Activated T-helper 17 cell treated with anti-CD3 and anti-CD28 coated beads, Interleukin-2, amount 50 U/mL, for 72 hours (primary cell): ENCODE results near the gene C19orf38. TPM values are rescaled to one million over a fixed set of nuclear protein-coding genes. Genes with fewer than 3 reads are reported as not detected.

Experiments
- ATAC-seq: fragments of 150-1000 bp; cut with Tn5 transposase; replicated peaks from 2 replicates; pipeline ENCODE4 v1.10.0; 2021; ENCODE audit warnings: mild to moderate bottlenecking, moderate library complexity
- H3K27ac Mint-ChIP-seq: one replicate; pipeline ENCODE4 v1.8.0; 2022; ENCODE audit warnings: mixed read lengths
- H3K27me3 Mint-ChIP-seq: one replicate; pipeline ENCODE4 v1.8.0; 2022; ENCODE audit warnings: mixed read lengths
- H3K36me3 Mint-ChIP-seq: one replicate; pipeline ENCODE4 v1.8.0; 2022; ENCODE audit warnings: low read depth, mild to moderate bottlenecking, mixed read lengths
- H3K4me1 Mint-ChIP-seq: one replicate; pipeline ENCODE4 v1.8.0; 2022; ENCODE audit warnings: mixed read lengths
- H3K4me3 Mint-ChIP-seq: one replicate; pipeline ENCODE4 v1.8.0; 2022; ENCODE audit warnings: mild to moderate bottlenecking, mixed read lengths
- H3K9me3 Mint-ChIP-seq: one replicate; pipeline ENCODE4 v1.8.0; 2022; ENCODE audit warnings: mixed read lengths
- total RNA-seq, 2 donors: library from RNA; stranded (reverse); gene quantifications; one replicate each; pipeline ENCODE4 v1.2.3, GENCODE V29; 2022

Gene C19orf38
- total RNA-seq, 2 donors from 2014 or later = 0.48 to 1.7 TPM

DNA sequence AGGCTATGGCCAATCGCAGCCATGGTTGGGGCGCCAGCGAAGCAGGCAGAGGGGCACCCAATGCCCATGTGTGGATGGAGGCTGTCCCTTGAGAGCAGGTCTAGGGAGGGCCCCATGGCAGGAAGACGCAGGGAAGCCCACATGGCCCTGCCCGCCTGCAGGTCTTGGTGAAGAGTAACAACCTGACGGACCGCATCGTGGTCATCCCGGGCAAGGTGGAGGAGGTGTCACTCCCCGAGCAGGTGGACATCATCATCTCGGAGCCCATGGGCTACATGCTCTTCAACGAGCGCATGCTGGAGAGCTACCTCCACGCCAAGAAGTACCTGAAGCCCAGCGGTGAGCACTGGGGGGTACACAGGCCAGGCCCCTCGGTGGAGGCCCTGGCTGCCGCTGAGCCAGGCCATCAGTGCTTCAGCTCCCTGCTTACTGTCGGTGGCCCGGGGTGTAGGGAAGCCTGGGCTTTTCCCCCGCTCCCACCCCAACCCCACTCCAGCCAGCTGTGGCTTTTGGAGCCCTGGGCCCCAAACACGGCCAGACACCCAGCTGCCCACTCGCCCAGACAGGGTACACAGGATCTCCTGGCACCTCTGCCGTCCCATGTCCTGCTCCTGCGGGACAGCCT is 65.6 kb downstream of the C19orf38 start:
- Mint-ChIP-seq H3K36me3 (peaks cover 49% of the 10 kb centered on the region), H3K27me3 (no peaks in the 10 kb centered on the region), H3K4me1 (no peaks in the 10 kb centered on the region), H3K4me3 (no peak overlapping the region), H3K9me3 (no peaks in the 10 kb centered on the region), H3K27ac (no peak overlapping the region)
- ATAC-seq = no peak

DNA sequence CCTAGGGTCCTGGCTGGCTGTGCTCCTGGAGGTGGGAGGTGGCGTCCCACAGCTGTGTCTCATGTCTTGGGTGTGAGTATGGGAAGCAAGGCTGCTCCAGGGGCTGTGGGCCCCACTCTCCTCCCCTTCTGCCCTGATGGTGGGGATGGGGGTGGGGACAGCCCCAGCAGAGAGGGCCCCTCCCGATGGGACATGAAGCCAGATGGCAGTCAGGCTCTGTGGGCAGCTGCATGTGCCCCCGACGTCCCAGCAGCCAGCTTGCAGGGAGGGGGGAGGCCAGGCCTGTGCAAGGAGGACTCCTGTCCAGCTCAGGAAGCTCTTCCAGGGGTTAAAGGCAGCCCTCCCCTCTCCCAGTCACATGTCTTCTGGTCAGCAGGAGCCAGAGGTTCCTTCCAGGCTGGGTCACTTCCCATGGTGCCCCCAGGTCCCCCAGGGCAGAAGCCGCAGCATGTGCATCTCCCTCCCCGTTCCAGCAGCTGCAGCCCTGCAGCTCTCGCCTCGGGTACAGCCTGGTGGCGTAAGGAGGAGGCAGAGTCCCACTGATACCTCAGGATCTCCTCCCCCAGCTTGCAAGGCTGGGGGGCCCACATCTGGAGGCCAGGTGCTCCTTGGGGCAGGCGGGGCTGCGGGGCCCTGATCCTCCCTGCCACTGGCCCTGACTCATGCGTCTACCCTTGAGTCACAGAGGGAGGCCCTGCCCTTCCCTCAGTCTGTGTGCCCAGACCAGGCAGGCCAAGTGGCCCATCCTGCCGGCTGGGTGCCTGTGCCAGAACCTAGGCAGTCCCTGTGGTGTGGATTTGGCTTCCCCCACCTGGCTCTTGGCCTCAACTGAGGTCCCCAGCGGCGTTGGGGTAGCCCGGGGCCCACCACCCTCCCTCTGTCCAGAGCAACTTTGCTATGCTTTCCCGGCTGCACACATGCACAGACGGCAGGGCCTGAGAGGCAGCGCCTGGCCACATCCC is 67.2 kb downstream of the C19orf38 start:
- Mint-ChIP-seq H3K27ac (no peak overlapping the region), H3K9me3 (no peaks in the 10 kb centered on the region), H3K4me3 (no peak overlapping the region), H3K36me3 (peaks cover 49% of the 10 kb centered on the region), H3K27me3 (no peaks in the 10 kb centered on the region), H3K4me1 (no peaks in the 10 kb centered on the region)
- no peak for ATAC-seq

DNA sequence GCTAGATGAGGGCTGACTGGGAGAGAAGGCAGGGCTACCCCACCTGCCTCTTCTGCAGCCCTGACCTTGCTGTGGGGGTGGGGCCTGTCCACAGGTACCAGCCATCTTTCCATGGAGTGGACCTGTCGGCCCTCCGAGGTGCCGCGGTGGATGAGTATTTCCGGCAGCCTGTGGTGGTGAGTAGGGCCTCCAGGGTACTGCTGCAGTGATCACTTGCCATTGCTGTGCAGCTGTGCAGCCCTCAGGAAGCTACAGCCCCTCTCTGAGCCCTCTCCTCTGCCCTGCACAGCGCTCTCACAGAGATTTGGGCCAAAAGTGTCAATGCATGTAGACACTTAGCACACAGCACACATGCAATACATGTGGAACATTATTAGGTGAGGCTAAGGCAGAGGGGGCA is 68.4 kb downstream of the C19orf38 start:
- no peaks in the 10 kb centered on the region for H3K9me3 Mint-ChIP-seq
- no peak overlapping the region for H3K27ac Mint-ChIP-seq
- ATAC-seq = no peak
- H3K4me1 Mint-ChIP-seq = no peaks in the 10 kb centered on the region
- H3K36me3 Mint-ChIP-seq = peaks cover 47% of the 10 kb centered on the region
- no peak overlapping the region for H3K4me3 Mint-ChIP-seq
- no peaks in the 10 kb centered on the region for H3K27me3 Mint-ChIP-seq

DNA sequence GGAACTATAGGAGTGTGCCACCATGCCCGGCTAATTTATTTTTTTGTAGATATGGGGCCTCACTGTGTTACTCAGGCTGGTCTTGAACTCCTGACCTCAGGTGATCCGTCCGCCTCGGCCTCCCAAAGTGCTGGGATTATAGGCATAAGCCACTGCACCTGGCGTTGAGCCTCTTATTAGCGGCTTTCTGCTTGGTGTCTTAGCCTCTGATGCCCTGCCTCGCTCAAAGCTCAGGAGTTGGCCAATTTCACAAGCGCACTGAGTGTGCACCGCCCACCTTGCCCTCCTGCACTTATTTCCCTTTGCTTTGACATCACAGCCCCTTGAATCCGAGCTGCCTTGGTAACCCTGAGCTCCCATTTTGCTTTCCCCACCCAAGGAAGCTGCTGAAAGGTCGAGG is 70.1 kb downstream of the C19orf38 start:
- Mint-ChIP-seq H3K4me1 (no peaks in the 10 kb centered on the region), H3K4me3 (no peak overlapping the region), H3K36me3 (peaks cover 43% of the 10 kb centered on the region), H3K27ac (no peak overlapping the region), H3K9me3 (no peaks in the 10 kb centered on the region), H3K27me3 (no peaks in the 10 kb centered on the region)
- no peak for ATAC-seq

Other genes with a start within 250 kb of the C19orf38 start
- gene SLC44A2, start 222.9 kb upstream of the C19orf38 start, total RNA-seq = 10 to 100 TPM; 64.8 to 84.9 TPM
- gene ILF3, start 194.1 kb upstream of the C19orf38 start, total RNA-seq = 100 to 1,000 TPM; 286 to 439 TPM
- 10 to 100 TPM; 36.9 to 61.3 TPM for gene QTRT1, start 147.0 kb upstream of the C19orf38 start, total RNA-seq
- 100 to 1,000 TPM; 185 to 209 TPM for gene DNM2, start 130.3 kb upstream of the C19orf38 start, total RNA-seq
- 10 to 100 TPM; 17.6 to 20.2 TPM for gene TMED1, start 12.2 kb upstream of the C19orf38 start, total RNA-seq
- gene CARM1, start 23.1 kb downstream of the C19orf38 start, total RNA-seq = 10 to 100 TPM; 32.7 to 62.1 TPM
- 10 to 100 TPM; 28.4 to 29.6 TPM for gene YIPF2, start 80.2 kb downstream of the C19orf38 start, total RNA-seq
- gene TIMM29, start 80.4 kb downstream of the C19orf38 start, total RNA-seq = 10 to 100 TPM; 20.7 to 21.4 TPM
- gene SMARCA4, start 112.6 kb downstream of the C19orf38 start, total RNA-seq = 100 to 1,000 TPM in 1 of 2 donors, 10 to 100 TPM in 1; 71.5 to 119 TPM
- 10 to 100 TPM; 63.8 to 83.5 TPM for gene LDLR, start 241.0 kb downstream of the C19orf38 start, total RNA-seq